Gastroesophageal sphincter (tissue), 3 donors: ENCODE data around the gene NBAS.

Source experiments
- CTCF ChIP-seq, 4 experiments: fragments of 200-600 bp in 2 of 4; fragments of 450-650 bp in 2 of 4; sonication (generic) in 1 of 4; IDR thresholded peaks; one replicate each; pipeline ENCODE4 v1.5.1; 2017 to 2019; ENCODE audit warnings: antibody characterized with exemption in 4 of 4, mild to moderate bottlenecking in 2 of 4, moderate library complexity in 2 of 4
- EP300 ChIP-seq: sonication (generic); formaldehyde crosslinking; IDR thresholded peaks from one replicate; pipeline ENCODE4 v1.6.1; 2017; ENCODE audit warnings: antibody characterized with exemption, mild to moderate bottlenecking

GRCh38 chr2:15307526-15307925, 253.6 kb downstream of the NBAS start:
- no peak for TF ChIP-seq CTCF (IDR thresholded peaks at IDR 0.05)
- TF ChIP-seq EP300: no peak
